HK-2 (cell line): ENCODE data around the gene AHI1.
"Not testable (repeated sequence)": the region's sequence is repeated elsewhere in the genome, so short reads cannot be mapped to it uniquely, and the experiment has no call there.

Experiments used
- DNase-seq: peaks from one replicate; pipeline ENCODE4 v3.0.0-alpha.2; 2018; ENCODE audit not compliant: unreplicated experiment

The AHI1 gene

GRCh38 chr6:135395136-135395535 is 102.4 kb downstream of the AHI1 start:
- no peak for DNase-seq

- no peak for DNase-seq
Observed at GRCh38 chr6:135393289-135393688, 104.3 kb downstream of the AHI1 start.

- no peak for DNase-seq
Observed at GRCh38 chr6:135390458-135390857, 107.1 kb downstream of the AHI1 start.

GRCh38 chr6:135385299-135385698 is 112.2 kb downstream of the AHI1 start:
- DNase-seq = no peak

GRCh38 chr6:135383766-135384165 is 113.8 kb downstream of the AHI1 start:
- DNase-seq = no peak

- no peak for DNase-seq
Observed at GRCh38 chr6:135383301-135383700, 114.2 kb downstream of the AHI1 start.

GRCh38 chr6:135382182-135382628 is 115.3 kb downstream of the AHI1 start:
- DNase-seq = no peak

GRCh38 chr6:135380793-135381192 is 116.7 kb downstream of the AHI1 start:
- no peak for DNase-seq

- no peak for DNase-seq
Observed at GRCh38 chr6:135379647-135380046, 117.9 kb downstream of the AHI1 start.

GRCh38 chr6:135372758-135373157 is 124.8 kb downstream of the AHI1 start:
- no peak for DNase-seq

GRCh38 chr6:135363622-135364021 is 133.9 kb downstream of the AHI1 start:
- not testable (repeated sequence) for DNase-seq

- DNase-seq = no peak
Observed at GRCh38 chr6:135362124-135362523, 135.4 kb downstream of the AHI1 start.

- no peak for DNase-seq
Observed at GRCh38 chr6:135360222-135360621, 137.3 kb downstream of the AHI1 start.

- DNase-seq = no peak
Observed at GRCh38 chr6:135358985-135359384, 138.6 kb downstream of the AHI1 start.

GRCh38 chr6:135358251-135358821 is 139.2 kb downstream of the AHI1 start:
- DNase-seq = no peak

- no peak for DNase-seq
Observed at GRCh38 chr6:135354407-135354806, 143.1 kb downstream of the AHI1 start.

GRCh38 chr6:135353113-135353512 is 144.4 kb downstream of the AHI1 start:
- no peak for DNase-seq

GRCh38 chr6:135351635-135352034 is 145.9 kb downstream of the AHI1 start:
- no peak for DNase-seq

GRCh38 chr6:135347887-135348286 is 149.7 kb downstream of the AHI1 start:
- DNase-seq = no peak

- DNase-seq = no peak
Observed at GRCh38 chr6:135346747-135347146, 150.8 kb downstream of the AHI1 start.

- DNase-seq = no peak
Observed at GRCh38 chr6:135344526-135344925, 153.0 kb downstream of the AHI1 start.

- not testable (repeated sequence) for DNase-seq
Observed at GRCh38 chr6:135339920-135340319, 157.6 kb downstream of the AHI1 start.

- DNase-seq = no peak
Observed at GRCh38 chr6:135334169-135334568, 163.4 kb downstream of the AHI1 start.

- DNase-seq = no peak
Observed at GRCh38 chr6:135331002-135331401, 166.5 kb downstream of the AHI1 start.
